ES-I3 (cell line): ENCODE data around the gene HELZ.
"Not testable (repeated sequence)": the region's sequence is repeated elsewhere in the genome, so short reads cannot be mapped to it uniquely, and the experiment has no call there.

Source experiments
- H3K36me3 ChIP-seq: 2 replicates; pipeline ENCODE4 v1.6.1; 2013; ENCODE audit warnings: mild to moderate bottlenecking, low read length, control low read depth, moderate library complexity; ENCODE audit not compliant: insufficient read depth
- H3K4me1 ChIP-seq: 2 replicates; pipeline ENCODE4 v1.6.1; 2013; ENCODE audit warnings: mild to moderate bottlenecking, control low read depth, low read length; ENCODE audit not compliant: insufficient read depth
- H3K9ac ChIP-seq: 2 replicates; pipeline ENCODE4 v1.6.1; 2013; ENCODE audit warnings: low read depth, mild to moderate bottlenecking, low read length, moderate library complexity
- H3K9me3 ChIP-seq: 2 replicates; pipeline ENCODE4 v1.6.1; 2013; ENCODE audit warnings: mild to moderate bottlenecking, low read length, moderate library complexity; ENCODE audit not compliant: control insufficient read depth, insufficient read depth

Gene HELZ

DNA sequence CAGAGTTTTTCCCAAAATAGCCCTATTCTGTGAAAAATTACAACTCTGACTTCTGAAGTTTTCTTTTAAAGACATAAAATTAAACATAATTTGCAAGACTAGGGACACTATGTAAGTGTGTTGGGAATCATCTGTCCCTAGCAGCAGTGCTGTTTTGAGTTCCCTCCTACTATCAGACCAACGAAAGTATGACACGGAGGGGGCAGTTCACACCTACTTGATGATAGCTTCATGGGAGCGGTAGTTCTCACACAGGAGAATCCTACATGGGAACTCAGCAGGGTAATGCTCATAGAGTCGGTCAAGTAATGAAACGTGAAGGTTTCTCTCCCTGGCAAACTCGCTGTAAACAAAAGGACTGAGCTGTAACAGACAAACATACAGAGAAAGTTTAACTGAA is 96.6 kb downstream of the HELZ start:
- no peak overlapping the region for H3K9ac ChIP-seq
- no peaks in the 10 kb centered on the region for H3K9me3 ChIP-seq
- H3K36me3 ChIP-seq, result no peaks in the 10 kb centered on the region
- peaks cover 22% of the 10 kb centered on the region for H3K4me1 ChIP-seq

DNA sequence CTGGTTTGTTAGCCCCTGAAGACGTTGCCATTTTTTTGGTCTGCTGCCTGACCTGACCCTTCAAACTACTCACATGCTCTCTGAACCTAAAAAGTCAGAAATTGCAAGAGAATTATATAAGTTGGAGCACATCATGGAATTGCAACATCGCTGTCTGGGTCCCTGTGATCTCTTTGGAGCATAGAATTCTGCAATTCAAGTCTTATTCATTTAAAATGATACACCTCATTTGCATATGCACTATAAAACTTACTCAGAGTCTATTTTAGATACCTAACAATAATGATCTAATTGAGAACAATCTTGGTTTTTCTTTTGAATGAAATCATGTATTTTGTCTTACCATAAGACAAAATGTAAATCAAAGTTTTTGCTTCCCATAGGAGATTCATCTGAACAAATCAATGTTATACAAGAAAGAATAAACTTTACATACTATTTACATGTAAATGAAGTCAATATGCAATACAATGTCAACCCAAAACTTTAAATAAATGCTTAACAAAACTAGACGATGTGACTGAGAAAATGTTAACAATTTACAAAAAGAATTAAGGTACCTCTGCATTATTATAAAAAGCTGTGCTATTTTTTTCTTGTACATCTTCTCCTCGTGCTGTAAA is 99.7 kb downstream of the HELZ start:
- no peaks in the 10 kb centered on the region for H3K9me3 ChIP-seq

DNA sequence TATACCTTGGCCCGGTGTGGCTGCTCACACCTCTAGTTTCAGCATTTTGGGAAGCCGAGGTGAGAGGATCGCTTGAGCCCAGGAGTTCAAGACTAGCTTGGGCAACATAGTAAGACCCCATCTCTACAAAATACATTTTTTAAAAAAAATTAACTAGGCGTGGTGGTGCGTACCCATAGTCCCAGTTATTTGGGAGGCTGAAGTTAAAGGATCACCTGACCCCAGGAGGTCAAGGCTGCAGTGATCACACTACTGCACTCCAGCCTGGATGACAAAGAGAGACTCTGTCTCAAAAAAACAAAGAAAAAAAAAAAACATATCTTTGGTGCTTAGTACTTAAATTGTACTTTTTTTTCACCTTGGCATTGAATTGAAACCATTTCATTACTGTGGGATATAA is 101.7 kb downstream of the HELZ start:
- no peaks in the 10 kb centered on the region for H3K9me3 ChIP-seq
- peaks cover 16% of the 10 kb centered on the region for H3K4me1 ChIP-seq
- H3K9ac ChIP-seq, result no peak overlapping the region
- no peaks in the 10 kb centered on the region for H3K36me3 ChIP-seq

More for the DNA sequence above, 99.7 kb downstream of the HELZ start:
- H3K36me3 ChIP-seq, result no peaks in the 10 kb centered on the region
- peaks cover 22% of the 10 kb centered on the region for H3K4me1 ChIP-seq
- H3K9ac ChIP-seq, result no peak overlapping the region

DNA sequence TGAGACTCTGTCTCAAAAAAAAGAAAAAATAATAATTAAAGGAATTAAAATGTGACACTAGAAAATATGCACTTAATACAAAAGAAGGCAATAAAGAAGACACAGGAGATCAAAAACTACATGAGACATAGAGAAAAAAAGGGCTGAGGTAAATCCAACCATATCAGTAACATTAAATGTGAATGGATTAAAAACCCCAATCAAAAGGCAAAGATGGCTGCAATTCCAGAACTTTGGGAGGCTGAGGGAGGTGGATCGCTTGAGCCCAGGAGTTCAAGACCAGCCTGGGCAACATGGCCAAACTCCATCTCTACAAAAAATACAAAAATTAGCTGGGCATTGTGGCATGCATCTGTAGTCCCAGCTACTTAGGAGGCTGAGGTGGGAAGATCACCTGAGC is 103.0 kb downstream of the HELZ start:
- not testable (repeated sequence) for H3K36me3 ChIP-seq, H3K9ac ChIP-seq, H3K9me3 ChIP-seq
- H3K4me1 ChIP-seq, result peaks cover 16% of the 10 kb centered on the region

DNA sequence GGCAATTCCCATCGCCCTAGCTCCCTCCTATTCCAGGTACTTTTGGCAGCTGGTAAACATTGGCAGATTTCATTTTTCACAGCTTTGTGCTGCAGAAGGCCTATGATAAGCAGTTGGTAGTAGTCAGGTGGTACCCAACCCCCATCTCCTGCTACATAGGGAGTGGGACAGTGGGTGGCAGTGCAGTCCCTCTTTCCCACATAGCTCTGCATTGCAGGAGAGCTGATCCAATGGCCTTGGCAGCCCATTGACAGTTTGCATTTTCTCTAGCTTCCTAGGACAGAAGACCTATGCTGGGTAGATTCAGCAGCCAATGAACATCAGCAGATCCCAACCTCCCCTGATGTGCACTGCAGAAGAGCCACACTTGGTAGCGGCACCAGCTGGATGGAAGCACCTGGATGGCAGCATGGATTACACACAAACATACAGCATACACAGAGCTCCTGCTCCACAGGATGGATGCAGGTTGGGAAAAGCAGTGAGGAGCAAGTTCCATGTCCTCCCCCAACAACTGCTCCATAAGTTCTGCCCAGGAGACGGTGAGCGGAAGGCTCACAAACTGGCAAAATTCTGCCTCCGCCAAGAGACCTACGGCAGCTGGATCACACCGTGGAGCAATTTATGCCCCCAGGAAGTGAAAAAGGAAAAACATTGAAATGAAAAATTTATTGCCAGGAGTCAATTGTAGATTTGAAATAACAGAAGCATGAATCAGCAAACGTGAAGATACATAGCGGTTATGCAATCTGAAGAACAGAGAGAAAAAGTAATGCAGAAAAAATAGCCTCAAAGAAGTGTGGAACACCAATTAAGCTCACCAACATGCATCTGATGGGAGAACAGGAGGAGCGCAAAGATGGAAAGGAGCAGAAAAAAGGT is 105.0 kb downstream of the HELZ start:
- peaks cover 4% of the 10 kb centered on the region; the same call in 1 of the 2 replicates for H3K36me3 ChIP-seq

DNA sequence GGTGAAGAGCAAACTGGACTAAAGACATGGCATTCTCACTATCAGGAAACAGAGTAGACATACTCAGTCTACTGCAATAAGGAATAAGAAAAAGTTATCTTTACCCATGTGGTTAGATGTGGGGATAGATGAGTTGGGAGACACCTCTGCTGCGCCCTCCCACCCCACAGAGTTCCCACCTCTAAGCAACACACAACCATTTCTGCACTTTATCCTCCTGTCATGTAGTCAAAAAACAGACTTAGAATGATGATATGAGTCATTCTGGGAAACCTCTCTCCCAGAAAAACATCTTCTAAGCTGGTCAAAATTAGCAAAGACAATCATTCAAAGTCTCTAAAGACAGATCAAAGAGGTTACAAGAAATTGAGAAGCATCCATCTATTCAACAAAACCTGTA is 105.7 kb downstream of the HELZ start:
- H3K9me3 ChIP-seq, result no peaks in the 10 kb centered on the region
- H3K36me3 ChIP-seq, result peaks cover 4% of the 10 kb centered on the region; the same call in 1 of the 2 replicates
- no peak overlapping the region for H3K9ac ChIP-seq
- no peaks in the 10 kb centered on the region for H3K4me1 ChIP-seq

More for the DNA sequence above, 105.0 kb downstream of the HELZ start:
- peaks cover 3% of the 10 kb centered on the region for H3K4me1 ChIP-seq
- H3K9me3 ChIP-seq, result no peaks in the 10 kb centered on the region
- no peak overlapping the region for H3K9ac ChIP-seq

DNA sequence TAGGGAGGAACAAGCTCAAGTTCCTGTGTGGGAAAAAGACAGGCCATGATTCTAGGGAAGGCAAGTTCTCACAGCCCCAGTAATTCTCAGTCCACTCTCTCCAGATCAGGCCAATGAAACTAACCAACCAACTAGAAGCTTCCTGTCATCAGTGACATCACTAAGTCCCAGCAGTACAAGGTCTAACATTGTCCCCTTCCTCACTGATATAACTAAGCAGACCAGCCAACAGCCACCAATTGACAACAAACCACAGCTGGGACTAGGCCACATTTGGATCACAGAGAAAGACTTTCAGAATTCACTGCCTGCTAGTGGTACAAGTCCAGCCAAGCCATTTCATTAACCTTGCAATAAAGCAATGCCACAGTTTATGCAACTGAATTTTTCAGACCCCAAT is 106.6 kb downstream of the HELZ start:
- Histone ChIP-seq H3K9ac (no peak overlapping the region), H3K9me3 (no peaks in the 10 kb centered on the region), H3K36me3 (peaks cover 4% of the 10 kb centered on the region; the same call in 1 of the 2 replicates), H3K4me1 (no peaks in the 10 kb centered on the region)

DNA sequence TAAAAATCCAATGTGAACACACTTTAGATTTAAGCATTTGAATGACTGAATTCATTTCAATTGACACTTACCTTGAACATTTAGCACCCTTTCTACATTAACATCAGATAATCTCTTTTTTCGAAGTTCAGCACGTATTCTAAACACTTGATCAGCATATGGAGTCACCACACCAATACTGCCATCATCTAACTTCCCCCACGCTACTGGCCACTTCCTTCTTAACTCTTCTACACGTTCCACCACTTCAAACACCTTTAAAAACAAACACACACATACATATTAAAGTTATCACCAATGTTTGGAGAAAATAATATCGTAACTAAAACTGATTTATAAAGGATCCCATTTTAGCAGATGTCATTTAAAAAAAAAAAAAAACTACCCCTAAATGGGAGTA is 107.1 kb downstream of the HELZ start:
- H3K36me3 ChIP-seq, result peaks cover 4% of the 10 kb centered on the region; the same call in 1 of the 2 replicates
- no peaks in the 10 kb centered on the region for H3K4me1 ChIP-seq
- H3K9me3 ChIP-seq, result no peaks in the 10 kb centered on the region
- no peak overlapping the region for H3K9ac ChIP-seq

DNA sequence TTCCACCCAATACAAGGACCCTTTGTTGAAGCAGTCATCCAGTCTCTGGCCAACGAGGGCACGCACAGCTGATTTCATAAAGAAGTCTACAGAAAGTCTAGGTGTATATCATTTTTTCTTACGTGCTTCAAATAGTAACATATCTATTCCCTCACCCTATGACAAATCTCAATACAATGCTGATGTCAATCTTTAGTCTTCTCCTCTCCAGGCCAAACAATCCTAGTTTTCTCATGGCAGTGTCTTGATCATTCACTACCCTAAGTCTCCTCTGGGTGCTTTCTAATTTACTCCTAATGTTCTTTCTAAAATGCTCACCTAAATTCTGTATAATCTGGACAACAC is 108.0 kb downstream of the HELZ start:
- H3K4me1 ChIP-seq, result no peaks in the 10 kb centered on the region
- no peak overlapping the region for H3K9ac ChIP-seq
- H3K36me3 ChIP-seq, result peaks cover 4% of the 10 kb centered on the region; the same call in 1 of the 2 replicates
- no peaks in the 10 kb centered on the region for H3K9me3 ChIP-seq

DNA sequence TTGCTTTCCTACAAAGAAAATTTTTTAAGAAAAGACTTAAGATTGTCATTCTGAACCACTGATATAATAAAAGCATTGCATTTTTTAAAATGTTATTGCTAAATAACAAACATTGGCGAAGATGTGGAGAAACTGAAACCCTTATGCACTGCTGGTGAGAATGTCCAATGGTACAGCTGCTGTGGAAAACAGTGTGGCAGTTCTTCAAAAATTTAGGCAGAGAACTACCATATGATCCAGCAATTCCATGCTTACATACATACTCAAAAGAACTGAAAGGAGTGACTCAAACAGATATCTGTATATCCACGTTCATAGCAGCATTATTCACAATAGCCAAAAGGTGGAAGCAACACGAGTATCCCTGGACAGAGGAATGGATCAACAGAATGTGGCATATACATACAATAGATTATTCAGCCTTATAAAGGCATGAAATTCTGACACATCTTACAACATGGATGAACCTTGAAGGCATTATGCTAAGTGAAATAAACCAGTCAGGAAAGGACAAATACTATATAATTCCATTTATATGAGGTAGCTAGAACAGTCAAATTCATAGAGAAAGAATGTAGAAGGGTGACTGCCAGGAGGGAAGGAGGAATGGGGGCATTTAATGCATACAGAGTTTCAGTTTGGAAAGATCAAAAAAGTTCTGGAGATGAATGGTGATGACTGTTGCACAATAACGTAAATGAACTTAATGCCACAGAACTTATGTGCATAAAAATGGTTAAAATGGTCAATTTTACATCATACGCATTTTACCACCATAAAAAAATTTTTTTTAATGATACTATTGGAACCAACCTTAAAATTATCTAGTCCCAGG is 108.6 kb downstream of the HELZ start:
- Histone ChIP-seq H3K9me3 (no peaks in the 10 kb centered on the region), H3K4me1 (no peaks in the 10 kb centered on the region), H3K36me3 (peaks cover 4% of the 10 kb centered on the region; the same call in 1 of the 2 replicates), H3K9ac (no peak overlapping the region)

DNA sequence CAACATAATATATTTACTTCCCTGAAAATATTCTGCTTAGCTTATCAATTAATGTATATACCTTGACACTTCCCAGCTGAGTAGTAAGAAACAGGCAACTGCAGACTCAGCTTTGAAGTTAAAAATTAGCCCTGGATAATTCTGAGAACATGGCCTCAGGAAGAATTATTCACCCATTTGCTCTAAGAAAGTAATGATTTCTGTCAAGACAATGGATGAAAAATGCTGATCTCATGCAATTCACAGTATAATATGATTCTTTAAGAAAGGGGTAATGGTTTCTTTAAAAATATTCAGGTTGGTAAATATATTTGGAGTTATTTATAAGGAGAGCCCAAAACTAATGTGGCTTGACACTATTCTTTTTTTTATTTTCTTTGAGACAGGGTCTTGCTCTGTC is 111.8 kb downstream of the HELZ start:
- no peaks in the 10 kb centered on the region for H3K9me3 ChIP-seq
- H3K36me3 ChIP-seq, result peaks cover 4% of the 10 kb centered on the region; the same call in 1 of the 2 replicates
- H3K9ac ChIP-seq, result no peak overlapping the region
- no peaks in the 10 kb centered on the region for H3K4me1 ChIP-seq

DNA sequence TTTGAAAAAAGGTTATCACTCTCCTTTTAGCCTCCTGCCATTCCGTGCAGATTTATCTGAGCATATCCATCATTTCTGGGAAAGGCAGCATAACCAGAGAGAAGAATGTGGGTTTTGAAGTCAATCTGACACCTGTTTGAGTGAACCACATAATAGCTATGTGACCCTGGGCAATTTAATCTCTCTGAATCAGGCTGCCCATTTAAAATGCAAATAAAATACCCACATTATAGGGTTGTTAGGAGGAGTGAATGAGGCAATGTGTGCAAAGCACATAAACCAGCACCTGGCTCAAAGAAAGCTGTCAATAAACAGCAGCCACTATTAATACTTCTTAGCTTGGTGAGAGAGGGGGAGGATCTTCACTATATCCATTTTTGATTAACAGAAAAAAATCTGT is 112.6 kb downstream of the HELZ start:
- peaks cover 4% of the 10 kb centered on the region; the same call in 1 of the 2 replicates for H3K36me3 ChIP-seq
- no peak overlapping the region for H3K9ac ChIP-seq
- no peaks in the 10 kb centered on the region for H3K4me1 ChIP-seq
- no peaks in the 10 kb centered on the region for H3K9me3 ChIP-seq

DNA sequence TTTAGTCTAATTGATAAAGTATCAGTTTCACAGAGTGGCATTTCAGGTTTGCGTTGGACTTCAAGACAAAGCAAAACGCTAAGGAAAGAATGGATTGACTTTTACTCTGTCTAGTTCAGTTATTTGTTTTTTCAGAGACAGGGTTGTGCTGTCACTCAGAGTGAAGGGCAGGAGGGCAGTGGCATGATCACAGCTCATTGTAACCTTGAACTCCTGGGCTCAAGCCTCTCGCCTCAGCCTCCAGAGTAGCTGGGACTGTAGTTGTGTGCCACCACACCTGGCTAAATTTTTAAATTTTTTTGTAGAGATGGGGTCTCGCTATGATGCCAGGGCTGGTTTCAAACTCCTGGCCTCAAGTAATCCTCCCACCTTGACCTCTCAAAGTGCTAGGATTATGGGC is 114.2 kb downstream of the HELZ start:
- no peaks in the 10 kb centered on the region for H3K4me1 ChIP-seq
- H3K9me3 ChIP-seq, result no peaks in the 10 kb centered on the region
- no peak overlapping the region for H3K9ac ChIP-seq
- no peaks in the 10 kb centered on the region for H3K36me3 ChIP-seq

DNA sequence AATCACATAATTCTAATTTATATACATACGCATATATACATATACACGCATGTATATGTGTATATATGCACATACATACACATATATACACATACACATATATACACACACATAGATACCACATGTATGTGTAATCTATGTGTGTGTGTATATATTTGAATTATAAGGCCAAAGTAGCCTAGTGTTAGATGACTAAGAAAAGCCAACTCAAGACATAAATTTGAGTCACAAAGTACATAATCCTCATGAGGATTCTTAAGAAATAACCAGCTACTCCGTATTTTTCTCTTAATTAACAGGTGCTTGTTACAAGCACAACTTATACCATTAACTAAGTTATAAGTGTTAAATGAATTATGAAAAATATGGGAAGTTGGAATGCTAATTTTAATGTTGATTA is 115.7 kb downstream of the HELZ start:
- H3K4me1 ChIP-seq, result no peaks in the 10 kb centered on the region
- H3K9ac ChIP-seq, result no peak overlapping the region
- no peaks in the 10 kb centered on the region for H3K9me3 ChIP-seq
- H3K36me3 ChIP-seq, result no peaks in the 10 kb centered on the region
